ENCODE measurements around the gene C1QTNF8.

The C1QTNF8 gene, protein sequence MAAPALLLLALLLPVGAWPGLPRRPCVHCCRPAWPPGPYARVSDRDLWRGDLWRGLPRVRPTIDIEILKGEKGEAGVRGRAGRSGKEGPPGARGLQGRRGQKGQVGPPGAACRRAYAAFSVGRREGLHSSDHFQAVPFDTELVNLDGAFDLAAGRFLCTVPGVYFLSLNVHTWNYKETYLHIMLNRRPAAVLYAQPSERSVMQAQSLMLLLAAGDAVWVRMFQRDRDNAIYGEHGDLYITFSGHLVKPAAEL

GRCh38 chr16:1096169-1097082 lies at the start of gene C1QTNF8:
TSS of gene C1QTNF8 (minus strand) at chr16:1096244. CDS start at chr16:1094922, 1,322 bp downstream.
- ATAC-seq, result no peak
- no peak for DNase-seq

- DNase-seq (no peak), ATAC-seq (no peak)
Observed at GRCh38 chr16:1145383-1146100, 49.5 kb upstream of the C1QTNF8 start.

DNA sequence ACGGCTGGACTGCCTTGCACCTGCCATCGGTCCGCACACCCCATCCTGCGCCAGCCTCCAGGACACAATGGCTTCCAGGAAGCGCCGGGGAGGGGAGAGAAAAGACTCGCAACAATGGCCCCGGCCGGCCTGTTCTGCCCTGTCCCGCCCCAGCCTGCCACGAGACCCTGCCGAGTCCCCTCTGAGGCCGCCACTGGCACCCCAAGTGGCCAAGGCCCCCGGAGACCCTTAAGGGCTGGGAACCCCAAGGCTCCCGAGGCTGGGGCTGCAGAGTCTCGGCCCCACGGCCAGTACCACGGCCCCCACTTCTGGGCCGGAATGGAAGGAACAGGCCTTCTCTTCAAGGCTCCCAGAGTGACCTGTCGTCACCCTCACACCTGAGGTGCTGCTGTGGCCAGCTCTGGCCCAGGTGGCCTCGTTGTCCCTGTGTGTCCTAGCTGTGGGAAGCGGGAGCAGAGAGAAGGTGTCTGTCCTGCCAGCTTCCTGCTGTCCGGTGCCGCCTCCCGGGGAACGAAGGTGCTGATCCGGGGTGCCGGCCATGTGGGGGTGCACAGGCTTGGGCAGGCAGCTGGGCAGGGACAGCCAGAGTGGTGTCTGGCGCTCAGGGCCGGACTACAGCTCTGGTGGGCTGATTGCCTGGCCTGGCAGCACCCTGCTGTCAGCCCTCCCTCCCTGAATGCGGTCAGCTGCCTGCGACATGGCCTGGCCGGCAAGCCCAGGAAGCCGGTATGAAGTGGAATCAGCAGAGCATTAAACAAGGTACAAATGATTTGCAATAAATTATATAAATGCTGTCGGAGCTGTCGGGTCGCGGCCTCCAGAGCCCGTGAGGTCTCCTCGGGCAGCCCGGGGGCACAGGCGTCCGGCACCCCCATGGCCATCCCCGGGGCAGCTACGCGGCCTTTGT lies 48.7 kb upstream of the C1QTNF8 start:
- ATAC-seq, result no peak

DNA sequence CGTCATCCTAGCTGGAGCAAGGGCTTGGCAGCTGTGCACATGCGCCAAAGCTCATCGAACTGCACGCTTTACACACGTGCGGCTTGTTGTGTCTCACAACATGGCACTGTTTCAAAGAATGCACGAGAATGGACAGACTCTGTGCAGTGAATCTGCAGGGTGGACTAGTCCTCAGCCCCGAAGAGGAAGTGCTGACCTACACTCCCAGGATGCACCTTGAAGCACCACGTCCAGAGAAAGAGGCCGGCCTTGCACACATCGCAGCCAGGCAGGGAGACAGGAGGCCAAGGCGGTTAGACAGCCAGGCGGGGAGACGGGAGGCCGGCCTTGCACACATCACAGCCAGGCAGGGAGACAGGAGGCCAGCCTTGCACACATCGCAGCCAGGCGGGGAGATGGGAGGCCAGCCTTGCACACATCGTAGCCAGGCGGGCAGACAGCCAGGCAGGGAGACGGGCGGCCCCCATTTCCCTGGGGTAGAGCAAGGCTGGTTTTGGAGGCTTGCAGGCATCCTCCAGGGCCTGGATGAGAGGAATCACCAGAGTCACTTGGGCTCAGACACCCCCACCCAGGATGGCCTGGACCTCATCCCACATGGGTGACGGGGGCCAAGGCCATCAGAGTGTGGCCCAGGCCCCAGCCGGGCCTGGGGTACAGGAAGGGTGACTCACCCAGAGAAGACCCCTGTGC lies 47.9 kb upstream of the C1QTNF8 start:
- no peak for ATAC-seq
- DNase-seq, result no peak

More for the DNA sequence above, 48.7 kb upstream of the C1QTNF8 start:
- no peak for DNase-seq

DNA sequence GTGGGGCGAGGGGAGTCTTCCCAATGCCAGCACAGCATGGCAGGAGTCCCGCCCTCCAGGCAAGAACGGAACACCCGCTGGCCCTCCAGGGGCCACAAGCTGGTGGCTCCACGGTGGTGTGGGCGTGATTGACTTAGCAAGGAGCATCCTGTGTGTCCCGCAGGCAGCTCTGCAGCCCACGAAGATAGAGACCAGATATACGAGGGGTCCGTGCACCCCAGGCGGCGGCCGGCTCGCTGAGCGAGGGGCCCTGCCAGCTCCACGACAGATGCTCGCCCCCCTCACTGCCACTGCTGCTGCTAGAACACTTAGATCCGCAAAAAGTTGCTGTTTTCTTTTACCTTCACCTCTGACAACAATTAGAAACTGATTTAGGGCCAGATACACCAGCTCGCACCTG lies 46.9 kb upstream of the C1QTNF8 start:
- DNase-seq (no peak), ATAC-seq (no peak)

DNA sequence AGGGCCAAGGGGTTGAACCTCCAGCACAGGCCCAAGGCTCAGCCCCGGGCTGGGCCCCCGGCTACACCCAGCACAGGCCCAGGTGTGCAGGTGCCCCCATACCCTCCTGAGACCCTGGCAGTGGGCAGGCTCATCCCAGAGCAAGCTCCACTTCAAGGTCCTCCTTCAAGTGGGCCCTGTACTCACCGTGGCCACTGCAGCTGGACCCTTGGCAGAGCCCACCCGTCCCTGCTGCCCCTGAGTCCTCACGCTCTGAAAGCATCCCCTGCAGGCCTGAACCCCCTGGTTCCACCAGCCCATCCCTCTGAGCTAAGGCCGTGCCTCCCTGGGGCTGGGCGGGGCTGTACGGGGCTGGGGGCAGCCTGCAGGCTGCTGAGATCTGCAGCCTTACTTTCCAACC lies 45.7 kb upstream of the C1QTNF8 start:
- DNase-seq (no peak), ATAC-seq (no peak)

DNA sequence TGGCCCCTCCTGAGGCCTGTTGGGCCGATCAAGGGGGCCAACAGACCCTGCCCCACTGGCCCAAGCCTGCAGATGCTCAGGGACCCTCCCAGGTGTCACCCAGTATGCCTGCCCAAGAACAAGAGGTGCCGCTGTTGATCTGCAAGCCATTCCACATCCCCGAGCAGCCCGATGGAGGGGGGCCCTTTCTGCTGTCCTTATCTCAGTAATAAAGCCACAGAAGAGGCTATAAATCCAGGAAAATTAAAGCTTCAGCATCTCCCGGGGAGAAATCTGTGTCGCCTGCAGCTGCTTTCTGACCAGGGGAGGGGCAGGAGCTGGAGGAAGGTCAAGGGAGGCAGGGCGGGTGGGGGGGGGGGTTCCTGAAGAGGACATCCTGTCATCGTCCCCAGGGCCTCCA lies 45.1 kb upstream of the C1QTNF8 start:
- no peak for ATAC-seq
- DNase-seq, result no peak

DNA sequence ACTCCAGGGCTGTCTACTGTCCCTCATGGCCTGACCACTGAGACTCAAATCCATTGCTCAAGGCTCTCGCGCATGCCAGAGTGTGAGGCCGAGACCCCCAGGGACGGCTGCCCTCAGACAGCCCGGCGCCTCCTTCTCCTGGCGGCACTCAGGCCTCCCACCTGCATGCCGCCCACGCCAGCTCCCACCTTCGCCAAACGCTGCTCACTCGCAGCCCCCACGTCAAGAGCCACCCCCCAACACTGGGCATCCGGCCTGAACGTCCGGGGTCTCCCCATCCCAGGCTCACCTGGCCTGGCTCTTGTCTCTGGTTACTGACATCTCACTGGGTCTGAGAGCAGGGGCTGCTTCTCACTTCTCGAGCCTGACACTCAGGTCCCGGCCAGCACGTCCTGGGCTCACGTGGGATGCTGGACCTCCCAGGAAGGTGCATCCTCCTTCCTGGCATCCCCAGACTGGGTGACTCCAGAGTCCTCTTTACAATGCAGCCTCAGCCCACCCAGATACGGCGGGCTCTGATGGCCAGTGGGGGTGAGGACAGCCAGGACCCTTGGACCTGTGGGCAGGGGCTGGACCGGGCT lies 44.6 kb upstream of the C1QTNF8 start:
- ATAC-seq, result no peak
- DNase-seq, result no peak

- ATAC-seq (no peak), DNase-seq (no peak)
Observed at GRCh38 chr16:1137604-1138003, 41.6 kb upstream of the C1QTNF8 start.

- no peak for DNase-seq
- no peak for ATAC-seq
Observed at GRCh38 chr16:1135459-1135825, 39.4 kb upstream of the C1QTNF8 start.

- no peak for ATAC-seq
- DNase-seq, result no peak
Observed at GRCh38 chr16:1134776-1135458, 38.9 kb upstream of the C1QTNF8 start.

DNA sequence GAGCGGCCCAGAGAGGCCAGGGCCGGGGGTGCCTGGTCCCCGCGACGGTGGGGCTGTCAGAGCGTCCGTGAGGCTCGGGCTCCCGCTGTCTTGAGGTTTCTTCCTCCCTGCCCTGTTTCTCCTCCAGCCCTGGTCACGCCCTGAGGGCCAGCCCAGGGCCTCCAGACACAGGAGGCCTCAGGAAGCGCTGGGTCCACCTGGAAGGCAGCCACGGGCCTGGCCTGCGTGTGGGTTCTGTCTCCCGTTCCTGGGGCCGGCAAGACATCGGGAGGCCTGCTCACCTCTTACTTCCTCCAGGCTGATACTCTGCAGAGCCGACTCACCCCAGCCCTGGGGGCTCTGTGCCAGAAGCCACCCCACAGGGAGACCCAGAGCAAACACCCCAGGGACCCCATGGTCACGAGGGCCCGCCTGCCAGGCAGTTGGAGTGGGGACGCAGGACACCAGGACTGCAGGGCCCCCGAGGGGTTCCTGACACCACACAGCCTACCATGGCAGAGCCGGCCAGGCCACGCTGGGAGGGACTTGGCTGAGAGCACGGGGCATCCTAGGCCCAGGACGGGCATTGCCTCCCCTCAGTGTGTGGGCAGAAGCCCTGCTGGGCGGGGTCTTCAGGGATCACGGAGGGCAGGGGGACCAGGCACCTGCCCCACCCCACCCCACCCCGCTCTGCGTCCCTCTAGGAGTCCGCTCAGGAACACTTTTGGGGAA lies 37.9 kb upstream of the C1QTNF8 start:
- no peak for DNase-seq
- no peak for ATAC-seq

DNA sequence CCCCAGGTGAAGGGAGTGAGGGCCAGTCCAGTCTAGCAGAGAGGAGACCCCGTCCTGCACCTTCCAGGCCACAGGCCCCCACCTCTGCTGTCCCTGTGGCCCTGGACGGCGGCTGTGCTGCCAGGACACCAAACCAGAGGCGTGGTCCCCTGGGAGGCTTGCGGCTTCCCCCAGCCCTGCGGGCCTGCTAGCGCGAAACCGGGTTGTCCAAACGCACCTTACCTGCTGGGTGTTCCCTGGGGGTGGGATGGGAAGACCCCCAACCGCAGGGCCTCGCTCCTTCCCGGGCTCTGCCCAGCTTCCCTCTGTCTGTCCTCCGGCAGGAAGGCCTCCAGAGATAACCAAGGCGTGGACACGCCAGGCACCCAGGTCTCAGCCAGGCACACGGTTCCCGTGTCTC lies 37.2 kb upstream of the C1QTNF8 start:
- ATAC-seq, result no peak
- DNase-seq, result no peak

DNA sequence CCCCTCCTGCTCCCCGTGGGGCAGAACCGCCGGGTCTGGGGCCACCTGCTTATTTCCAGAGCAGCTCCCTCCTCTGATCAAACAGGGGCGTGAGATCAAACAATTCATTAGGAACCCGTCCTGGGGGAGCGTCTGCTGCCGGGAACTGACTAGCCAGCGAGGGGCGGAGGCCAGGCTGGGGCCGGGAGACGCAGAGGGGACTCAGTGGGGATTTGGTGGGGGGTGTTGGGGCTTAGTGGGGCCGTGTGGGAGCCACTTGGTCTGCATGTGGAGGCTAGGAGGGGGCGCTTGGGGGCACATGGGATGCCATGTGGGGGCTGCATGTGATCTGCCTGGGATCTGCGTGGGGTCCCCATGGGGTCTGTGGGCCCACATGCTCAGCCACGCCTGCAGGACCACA lies 36.4 kb upstream of the C1QTNF8 start:
- ATAC-seq, result no peak
- no peak for DNase-seq

DNA sequence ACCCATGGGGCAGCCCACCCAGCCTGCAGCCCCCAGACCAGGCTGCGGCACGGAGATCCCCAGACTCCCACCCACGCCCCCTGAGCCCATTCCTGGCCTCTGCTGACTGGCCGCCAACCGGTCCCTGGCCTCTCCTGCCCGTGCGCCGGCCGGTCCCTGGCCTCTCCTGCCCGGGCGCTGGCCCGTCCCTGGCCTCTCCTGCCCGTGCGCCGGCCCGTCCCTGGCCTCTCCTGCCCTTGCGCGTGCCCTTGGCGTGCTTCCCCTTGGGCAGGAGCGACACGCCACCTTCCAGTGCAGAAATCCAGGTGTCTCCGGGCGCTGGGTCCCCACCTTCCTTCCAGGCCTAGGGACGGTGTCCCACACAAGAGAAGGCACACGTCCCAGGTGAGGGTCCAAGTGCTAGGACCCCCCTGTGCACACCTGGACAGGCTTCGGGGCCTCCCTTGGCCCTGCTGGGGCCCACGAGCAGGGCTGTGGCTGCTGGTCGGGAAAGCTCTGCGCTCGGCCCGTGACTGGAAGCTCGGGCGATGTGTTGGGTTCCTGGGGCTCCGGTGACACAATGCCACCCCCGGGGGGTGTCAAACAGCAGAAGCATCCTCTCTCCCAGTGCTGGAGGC lies 35.4 kb upstream of the C1QTNF8 start:
- no peak for ATAC-seq

GRCh38 chr16:1130382-1130781 lies 34.3 kb upstream of the C1QTNF8 start:
- DNase-seq (no peak), ATAC-seq (no peak)

More for the DNA sequence above, 35.4 kb upstream of the C1QTNF8 start:
- DNase-seq, result no peak

DNA sequence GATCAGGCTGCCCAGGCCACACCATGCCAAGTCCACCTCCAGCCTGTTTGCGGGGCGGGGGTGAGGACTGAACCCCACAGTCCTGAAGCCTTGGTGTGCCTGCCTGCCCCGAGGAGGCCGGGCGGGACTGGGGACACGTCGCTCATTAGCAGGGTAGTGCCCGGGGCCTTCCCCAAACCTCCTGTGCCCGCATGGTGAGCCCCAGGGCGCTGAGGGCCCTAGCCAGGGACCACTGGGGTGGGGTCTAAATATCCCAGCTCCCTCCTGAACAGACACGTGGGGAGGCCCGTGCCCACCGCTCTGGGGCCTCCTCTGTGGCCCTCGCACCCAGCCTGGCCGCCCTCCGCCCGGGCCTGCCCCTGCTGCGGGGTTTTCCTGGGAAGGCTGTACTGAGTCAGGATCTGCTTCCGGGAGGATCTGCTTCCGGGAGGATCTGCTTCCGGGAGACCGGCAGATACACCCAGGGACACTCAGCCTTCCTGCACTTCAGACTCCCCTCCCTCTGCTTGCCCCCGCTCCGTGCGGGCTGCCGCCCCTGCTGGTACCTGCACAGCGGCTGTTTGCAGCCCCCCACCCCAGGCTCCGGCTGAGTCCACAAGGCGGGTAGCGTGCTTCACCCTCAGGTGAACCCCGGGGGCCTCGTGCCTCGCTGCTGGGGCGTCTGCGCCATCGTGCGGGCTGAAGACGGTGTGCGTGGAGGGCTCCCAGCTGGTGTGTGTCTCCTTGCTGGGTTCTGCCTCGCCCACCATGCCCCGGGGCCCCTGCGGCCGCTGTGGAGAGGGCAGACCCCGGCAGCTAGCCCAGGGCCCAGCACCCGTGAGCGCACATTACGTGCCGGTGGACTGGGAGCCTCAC lies 33.3 kb upstream of the C1QTNF8 start:
- ATAC-seq (no peak), DNase-seq (no peak)

All from stimulated activated naive CD8-positive, alpha-beta T cell treated with anti-CD3 and anti-CD28 coated beads, Interleukin-15, Interleukin-2, amounts not matched to agents 100 U/mL and 50 U/mL, for 24 hours (primary cell).